ENCODE measurements around the gene ZNF366. TPM values are rescaled to one million over a fixed set of nuclear protein-coding genes. Genes with fewer than 3 reads are reported as not detected.

ZNF366 gene
- total RNA-seq, 1 donor from 2014 or later: not detected

DNA sequence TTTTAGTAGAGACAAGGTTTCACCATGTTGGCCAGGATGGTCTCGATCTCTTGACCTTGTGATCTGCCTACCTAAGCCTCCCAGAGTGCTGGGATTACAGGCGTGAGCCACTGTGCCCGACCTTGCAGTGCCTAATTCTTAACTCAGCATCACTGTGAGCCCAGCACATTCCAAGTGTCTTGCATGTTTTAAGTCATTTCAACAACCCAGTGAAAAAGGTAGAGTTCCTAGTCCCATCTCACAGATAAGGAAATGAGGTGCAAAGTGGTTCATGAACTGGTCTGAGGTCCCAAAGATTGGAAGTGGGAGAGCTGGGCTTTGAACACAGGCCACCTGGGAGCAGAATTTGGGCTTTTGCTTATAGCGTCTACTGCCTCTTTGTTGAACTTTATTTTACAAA lies 68.0 kb downstream of the ZNF366 start:
- no peaks in the 10 kb centered on the region for H3K9me3 Mint-ChIP-seq (ENCODE audit: unreplicated experiment)
- H3K4me2 ChIP-seq (ENCODE audit: low read length): no peak overlapping the region
- TF ChIP-seq, protein P1, sequence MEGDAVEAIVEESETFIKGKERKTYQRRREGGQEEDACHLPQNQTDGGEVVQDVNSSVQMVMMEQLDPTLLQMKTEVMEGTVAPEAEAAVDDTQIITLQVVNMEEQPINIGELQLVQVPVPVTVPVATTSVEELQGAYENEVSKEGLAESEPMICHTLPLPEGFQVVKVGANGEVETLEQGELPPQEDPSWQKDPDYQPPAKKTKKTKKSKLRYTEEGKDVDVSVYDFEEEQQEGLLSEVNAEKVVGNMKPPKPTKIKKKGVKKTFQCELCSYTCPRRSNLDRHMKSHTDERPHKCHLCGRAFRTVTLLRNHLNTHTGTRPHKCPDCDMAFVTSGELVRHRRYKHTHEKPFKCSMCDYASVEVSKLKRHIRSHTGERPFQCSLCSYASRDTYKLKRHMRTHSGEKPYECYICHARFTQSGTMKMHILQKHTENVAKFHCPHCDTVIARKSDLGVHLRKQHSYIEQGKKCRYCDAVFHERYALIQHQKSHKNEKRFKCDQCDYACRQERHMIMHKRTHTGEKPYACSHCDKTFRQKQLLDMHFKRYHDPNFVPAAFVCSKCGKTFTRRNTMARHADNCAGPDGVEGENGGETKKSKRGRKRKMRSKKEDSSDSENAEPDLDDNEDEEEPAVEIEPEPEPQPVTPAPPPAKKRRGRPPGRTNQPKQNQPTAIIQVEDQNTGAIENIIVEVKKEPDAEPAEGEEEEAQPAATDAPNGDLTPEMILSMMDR (IDR thresholded peaks at IDR 0.05; ENCODE audit: insufficient read depth, low read depth, low read length): no peak
- TF ChIP-seq EZH2 (IDR thresholded peaks at IDR 0.05; ENCODE audit: insufficient read depth, low read length): no peak
- H3K4me1 Mint-ChIP-seq (ENCODE audit: low read depth, unreplicated experiment): peaks cover 10% of the 10 kb centered on the region
- H2AFZ ChIP-seq (ENCODE audit: low read depth, low read length): no peak overlapping the region
- H3K9ac ChIP-seq (ENCODE audit: low read length): no peak overlapping the region
- no peaks in the 10 kb centered on the region for H3K36me3 ChIP-seq (ENCODE audit: insufficient read depth, low read length)
- no peaks in the 10 kb centered on the region for H4K20me1 ChIP-seq (ENCODE audit: insufficient read depth, low read length)
- no peaks in the 10 kb centered on the region for H3K9me3 ChIP-seq (ENCODE audit: insufficient read depth, low read depth, low read length)
- no peak overlapping the region for H3K4me3 Mint-ChIP-seq (ENCODE audit: unreplicated experiment)
- FAIRE-seq (no peak), DNase-seq (ENCODE audit: low read depth) (no peak)
- H3K36me3 Mint-ChIP-seq (ENCODE audit: low read depth, unreplicated experiment): no peaks in the 10 kb centered on the region
- H3K27me3 ChIP-seq (ENCODE audit: insufficient read depth, low read length): no peaks in the 10 kb centered on the region
- peaks cover 5% of the 10 kb centered on the region for H3K27me3 Mint-ChIP-seq (ENCODE audit: low read depth, unreplicated experiment)
- H3K4me3 ChIP-seq (ENCODE audit: insufficient read depth, low read depth, low read length): no peak overlapping the region
- H3K27ac ChIP-seq (ENCODE audit: low read depth, low read length): no peak overlapping the region
- no peak overlapping the region for H3K27ac Mint-ChIP-seq (ENCODE audit: unreplicated experiment)
- no peaks in the 10 kb centered on the region for H3K79me2 ChIP-seq (ENCODE audit: insufficient read depth, low read length)
- H3K4me1 ChIP-seq (ENCODE audit: insufficient read depth, low read length): peaks cover 12% of the 10 kb centered on the region

DNA sequence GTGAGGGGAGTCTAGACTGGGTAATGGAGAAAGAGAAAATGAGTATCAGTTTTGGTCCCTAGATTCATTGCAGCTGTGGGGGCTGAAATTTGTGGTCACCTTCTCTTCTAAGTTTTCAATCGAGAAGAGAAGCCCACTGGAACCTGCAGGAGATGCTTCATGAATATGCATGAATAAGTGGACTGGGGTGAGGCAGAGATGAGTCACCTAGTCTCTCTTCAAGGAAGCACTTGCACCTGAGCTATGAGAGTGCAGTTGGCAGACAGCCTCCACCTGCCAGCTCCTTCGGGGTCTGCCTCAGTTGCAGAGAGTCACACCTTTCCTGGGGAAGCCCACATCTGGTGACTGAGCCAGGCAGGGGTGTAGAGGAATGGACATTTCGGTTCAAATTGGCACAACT lies 69.1 kb downstream of the ZNF366 start:
- Histone ChIP-seq H3K9ac (ENCODE audit: low read length) (no peak overlapping the region), H3K27ac (ENCODE audit: low read depth, low read length) (no peak overlapping the region), H2AFZ (ENCODE audit: low read depth, low read length) (no peak overlapping the region), H3K4me1 (ENCODE audit: insufficient read depth, low read length) (peaks cover 12% of the 10 kb centered on the region), H3K4me3 (ENCODE audit: insufficient read depth, low read depth, low read length) (no peak overlapping the region), H4K20me1 (ENCODE audit: insufficient read depth, low read length) (no peaks in the 10 kb centered on the region), H3K36me3 (ENCODE audit: insufficient read depth, low read length) (no peaks in the 10 kb centered on the region), H3K79me2 (ENCODE audit: insufficient read depth, low read length) (no peaks in the 10 kb centered on the region), H3K4me2 (ENCODE audit: low read length) (no peak overlapping the region), H3K27me3 (ENCODE audit: insufficient read depth, low read length) (no peaks in the 10 kb centered on the region), H3K9me3 (ENCODE audit: insufficient read depth, low read depth, low read length) (no peaks in the 10 kb centered on the region)
- DNase-seq (ENCODE audit: low read depth) (peak; percentile 26), FAIRE-seq (no peak)
- Mint-ChIP-seq H3K4me3 (ENCODE audit: unreplicated experiment) (no peak overlapping the region), H3K27me3 (ENCODE audit: low read depth, unreplicated experiment) (peaks cover 5% of the 10 kb centered on the region), H3K27ac (ENCODE audit: unreplicated experiment) (no peak overlapping the region), H3K4me1 (ENCODE audit: low read depth, unreplicated experiment) (peaks cover 10% of the 10 kb centered on the region), H3K9me3 (ENCODE audit: unreplicated experiment) (no peaks in the 10 kb centered on the region), H3K36me3 (ENCODE audit: low read depth, unreplicated experiment) (no peaks in the 10 kb centered on the region)
- no peak for TF ChIP-seq EZH2 (IDR thresholded peaks at IDR 0.05; ENCODE audit: insufficient read depth, low read length)
- TF ChIP-seq, protein P1 (IDR thresholded peaks at IDR 0.05; ENCODE audit: insufficient read depth, low read depth, low read length): no peak

DNA sequence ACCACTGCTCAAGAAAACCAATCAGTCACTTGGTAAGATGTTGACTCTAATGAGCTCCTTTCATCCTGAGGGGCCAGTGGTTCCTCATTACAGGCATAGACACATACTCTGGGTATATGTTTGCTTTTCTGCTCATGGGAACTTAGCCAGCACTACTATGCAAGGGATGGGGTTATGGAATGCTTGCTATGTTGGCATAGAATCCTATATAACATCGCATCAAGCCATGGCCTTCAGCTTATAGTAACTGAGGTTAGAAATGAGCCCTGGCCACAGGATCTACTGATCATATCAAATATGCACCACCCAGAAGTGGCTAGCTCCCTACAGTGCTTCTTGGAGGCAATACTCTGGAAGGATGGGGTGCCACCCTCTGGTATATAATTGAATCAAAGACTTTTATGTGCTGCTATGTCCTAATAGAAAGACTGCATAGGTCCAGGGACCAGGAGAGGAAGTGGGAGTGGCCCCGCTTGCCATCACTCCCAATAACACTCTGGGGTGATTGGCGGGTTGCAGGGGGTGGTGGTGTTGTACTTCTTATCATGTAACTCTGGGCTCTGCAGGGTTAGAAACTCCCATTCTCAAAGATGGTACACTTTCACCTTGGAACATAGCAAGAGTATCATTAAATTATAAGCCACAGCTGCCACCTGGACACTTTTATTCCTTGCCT lies 70.3 kb downstream of the ZNF366 start:
- Histone ChIP-seq H3K4me3 (ENCODE audit: insufficient read depth, low read depth, low read length) (no peak overlapping the region), H3K36me3 (ENCODE audit: insufficient read depth, low read length) (no peaks in the 10 kb centered on the region), H3K27ac (ENCODE audit: low read depth, low read length) (no peak overlapping the region), H3K9ac (ENCODE audit: low read length) (no peak overlapping the region), H4K20me1 (ENCODE audit: insufficient read depth, low read length) (no peaks in the 10 kb centered on the region), H2AFZ (ENCODE audit: low read depth, low read length) (no peak overlapping the region), H3K27me3 (ENCODE audit: insufficient read depth, low read length) (no peaks in the 10 kb centered on the region), H3K9me3 (ENCODE audit: insufficient read depth, low read depth, low read length) (no peaks in the 10 kb centered on the region), H3K4me1 (ENCODE audit: insufficient read depth, low read length) (peaks cover 7% of the 10 kb centered on the region), H3K79me2 (ENCODE audit: insufficient read depth, low read length) (no peaks in the 10 kb centered on the region), H3K4me2 (ENCODE audit: low read length) (no peak overlapping the region)
- Mint-ChIP-seq H3K36me3 (ENCODE audit: low read depth, unreplicated experiment) (no peaks in the 10 kb centered on the region), H3K4me3 (ENCODE audit: unreplicated experiment) (no peak overlapping the region), H3K9me3 (ENCODE audit: unreplicated experiment) (no peaks in the 10 kb centered on the region), H3K27me3 (ENCODE audit: low read depth, unreplicated experiment) (peaks cover 5% of the 10 kb centered on the region), H3K27ac (ENCODE audit: unreplicated experiment) (no peak overlapping the region), H3K4me1 (ENCODE audit: low read depth, unreplicated experiment) (peaks cover 6% of the 10 kb centered on the region)
- no peak for DNase-seq (ENCODE audit: low read depth)
- TF ChIP-seq EZH2 (IDR thresholded peaks at IDR 0.05; ENCODE audit: insufficient read depth, low read length): no peak
- TF ChIP-seq, protein P1 (IDR thresholded peaks at IDR 0.05; ENCODE audit: insufficient read depth, low read depth, low read length): no peak
- FAIRE-seq: no peak

Measured in astrocyte (in vitro differentiated cells and primary cell).